NT2/D1 (cell line): ENCODE data around the gene DGCR6L.
"Not testable (repeated sequence)": the region's sequence is repeated elsewhere in the genome, so short reads cannot be mapped to it uniquely, and the experiment has no call there.

Experiments
- SUZ12 ChIP-seq: IDR thresholded peaks from 2 replicates; pipeline ENCODE4 v1.6.1; 2011; ENCODE audit not compliant: insufficient read length, insufficient read depth; ENCODE audit errors: extremely low read depth
- YY1 ChIP-seq: IDR thresholded peaks from 2 replicates; pipeline ENCODE4 v1.6.1; 2011; ENCODE audit not compliant: insufficient read length, insufficient read depth
- ZNF274 ChIP-seq: IDR thresholded peaks from 2 replicates; pipeline ENCODE4 v1.6.1; 2011; ENCODE audit warnings: mild to moderate bottlenecking, low read depth, low read length

- TF ChIP-seq ZNF274, YY1, SUZ12: not testable (repeated sequence)
These were observed 50.2 kb downstream of the DGCR6L start for GRCh38 chr22:20269673-20270072.
